NT2/D1 (cell line): Measurements from ENCODE around the gene WFS1.

Source experiments
- SUZ12 ChIP-seq: IDR thresholded peaks from 2 replicates; pipeline ENCODE4 v1.6.1; 2011; ENCODE audit not compliant: insufficient read length, insufficient read depth; ENCODE audit errors: extremely low read depth
- YY1 ChIP-seq: IDR thresholded peaks from 2 replicates; pipeline ENCODE4 v1.6.1; 2011; ENCODE audit not compliant: insufficient read length, insufficient read depth
- ZNF274 ChIP-seq: IDR thresholded peaks from 2 replicates; pipeline ENCODE4 v1.6.1; 2011; ENCODE audit warnings: mild to moderate bottlenecking, low read depth, low read length

DNA sequence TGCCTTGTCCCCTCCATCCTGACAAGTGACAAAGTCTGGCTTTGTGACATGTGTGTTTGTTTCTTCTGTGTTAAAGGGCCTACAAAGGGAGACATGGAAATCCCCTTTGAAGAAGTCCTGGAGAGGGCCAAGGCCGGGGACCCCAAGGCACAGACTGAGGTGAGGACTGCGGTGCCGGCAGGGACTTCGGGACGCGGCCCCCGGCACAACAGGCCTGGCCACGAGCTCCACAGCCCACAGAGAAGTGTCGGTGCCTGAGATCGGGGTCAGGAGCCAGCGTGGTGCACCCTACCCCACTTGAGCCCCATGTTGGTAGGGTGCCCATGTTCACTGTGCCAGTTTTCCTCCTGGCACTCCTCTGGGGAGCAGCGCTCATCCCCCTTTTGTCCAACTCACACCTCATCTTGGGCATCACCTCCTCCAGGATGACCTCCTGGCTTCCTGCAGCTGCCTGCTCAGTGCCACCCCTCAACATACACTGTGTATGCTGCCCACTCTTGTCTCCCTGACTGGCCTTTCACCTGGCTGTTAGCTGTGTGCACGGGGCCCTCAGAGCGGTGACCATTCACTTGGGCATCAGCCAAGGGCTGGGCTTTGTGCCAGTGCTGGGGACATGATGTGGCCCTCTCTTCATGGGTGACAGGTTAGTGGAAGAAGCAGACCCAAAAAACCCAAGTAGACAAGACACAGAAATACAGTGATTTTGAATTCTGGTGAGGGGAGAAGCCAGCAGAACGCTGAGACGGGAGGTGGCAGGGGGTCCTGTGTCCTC lies 17.6 kb downstream of the WFS1 start:
- TF ChIP-seq YY1 = no peak
- no peak for TF ChIP-seq ZNF274
- TF ChIP-seq SUZ12 = no peak
